IPS-NIHi11 (cell line): ENCODE results near the gene HOMER3.
"Not testable (repeated sequence)": the region's sequence is repeated elsewhere in the genome, so short reads cannot be mapped to it uniquely, and the experiment has no call there.

Experiments used
- DNase-seq: peaks from one replicate; pipeline ENCODE4 v3.0.0; 2012; ENCODE audit warnings: mixed read lengths, low spot score

Gene HOMER3

DNA sequence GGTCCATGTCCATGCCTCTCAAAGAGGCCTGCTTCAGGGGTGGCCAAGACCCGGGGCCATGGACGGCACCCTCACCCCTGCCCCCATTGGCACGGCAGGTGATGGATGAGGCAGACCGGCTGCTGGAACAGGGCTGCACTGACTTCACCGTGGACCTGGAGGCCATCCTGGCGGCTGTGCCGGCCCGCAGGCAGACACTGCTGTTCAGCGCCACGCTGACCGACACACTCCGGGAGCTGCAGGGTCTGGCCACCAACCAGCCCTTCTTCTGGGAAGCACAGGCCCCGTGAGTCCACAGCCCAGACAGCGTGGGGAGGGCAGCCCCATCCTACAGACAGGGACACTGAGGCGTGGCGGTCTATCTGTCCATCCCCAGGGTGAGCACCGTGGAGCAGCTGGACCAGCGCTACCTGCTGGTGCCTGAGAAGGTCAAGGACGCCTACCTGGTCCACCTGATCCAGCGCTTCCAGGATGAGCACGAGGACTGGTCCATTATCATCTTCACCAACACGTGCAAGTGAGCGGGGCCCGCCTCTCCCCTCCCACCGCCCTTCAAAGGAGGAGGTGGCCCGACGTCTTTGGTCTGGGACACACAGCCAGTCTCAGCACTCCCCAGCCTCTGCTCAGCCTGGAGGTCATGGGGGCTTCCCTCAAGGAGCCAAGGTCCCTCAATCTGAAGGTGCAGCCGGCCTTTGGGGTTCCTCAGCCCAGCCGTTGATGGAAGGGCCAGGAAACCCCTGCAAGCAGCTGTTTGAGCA lies 18.6 kb downstream of the HOMER3 start:
- DNase-seq, result no peak

DNA sequence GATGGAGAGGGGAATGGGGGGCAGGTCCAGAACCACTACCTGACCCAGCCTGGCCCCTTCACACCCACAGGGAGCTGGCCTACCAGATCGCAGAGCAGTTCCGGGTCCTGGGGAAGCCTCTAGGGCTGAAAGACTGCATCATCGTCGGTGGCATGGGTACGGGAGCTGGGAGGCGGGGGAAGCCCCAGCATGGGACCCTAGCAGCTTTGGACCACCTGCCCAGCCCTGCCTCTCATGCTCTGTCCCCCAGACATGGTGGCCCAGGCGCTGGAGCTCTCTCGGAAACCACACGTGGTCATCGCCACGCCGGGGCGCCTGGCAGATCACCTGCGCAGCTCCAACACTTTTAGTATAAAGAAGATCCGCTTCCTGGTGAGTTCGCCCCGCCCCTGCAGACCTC lies 19.4 kb downstream of the HOMER3 start:
- no peak for DNase-seq

DNA sequence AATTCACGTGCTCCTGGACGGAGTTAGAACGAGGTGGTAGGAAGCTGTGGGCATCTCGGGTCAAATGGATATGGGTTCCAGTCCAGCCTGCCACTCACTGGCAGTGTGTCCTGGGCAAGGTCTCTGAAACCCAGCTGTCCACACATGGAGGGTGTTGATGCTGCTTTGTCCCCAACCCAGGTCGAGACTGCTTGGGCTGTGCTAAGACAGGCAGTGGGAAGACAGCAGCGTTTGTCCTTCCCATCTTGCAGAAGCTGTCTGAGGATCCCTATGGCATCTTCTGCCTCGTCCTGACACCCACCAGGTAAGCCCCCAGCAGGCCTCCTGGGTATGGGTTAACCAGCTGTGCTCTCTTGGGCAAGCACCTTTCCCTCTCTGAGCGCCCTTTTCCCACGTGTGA lies 20.6 kb downstream of the HOMER3 start:
- no peak for DNase-seq

DNA sequence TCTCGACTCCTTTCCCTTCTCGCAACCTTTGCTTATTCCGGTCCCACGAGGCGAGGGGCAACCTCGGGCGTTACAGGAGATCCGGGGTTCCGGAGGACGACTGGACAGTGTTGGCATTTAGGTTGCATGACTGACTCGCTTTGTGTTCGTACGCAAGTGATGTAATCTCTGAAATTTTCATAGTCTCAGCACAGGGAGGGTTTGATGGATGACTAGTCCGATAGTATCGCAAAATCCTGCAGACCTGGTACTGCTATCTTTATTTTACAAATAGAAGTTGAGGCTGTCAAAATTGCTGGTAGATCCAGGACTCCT lies 21.2 kb downstream of the HOMER3 start:
- DNase-seq, result no peak

DNA sequence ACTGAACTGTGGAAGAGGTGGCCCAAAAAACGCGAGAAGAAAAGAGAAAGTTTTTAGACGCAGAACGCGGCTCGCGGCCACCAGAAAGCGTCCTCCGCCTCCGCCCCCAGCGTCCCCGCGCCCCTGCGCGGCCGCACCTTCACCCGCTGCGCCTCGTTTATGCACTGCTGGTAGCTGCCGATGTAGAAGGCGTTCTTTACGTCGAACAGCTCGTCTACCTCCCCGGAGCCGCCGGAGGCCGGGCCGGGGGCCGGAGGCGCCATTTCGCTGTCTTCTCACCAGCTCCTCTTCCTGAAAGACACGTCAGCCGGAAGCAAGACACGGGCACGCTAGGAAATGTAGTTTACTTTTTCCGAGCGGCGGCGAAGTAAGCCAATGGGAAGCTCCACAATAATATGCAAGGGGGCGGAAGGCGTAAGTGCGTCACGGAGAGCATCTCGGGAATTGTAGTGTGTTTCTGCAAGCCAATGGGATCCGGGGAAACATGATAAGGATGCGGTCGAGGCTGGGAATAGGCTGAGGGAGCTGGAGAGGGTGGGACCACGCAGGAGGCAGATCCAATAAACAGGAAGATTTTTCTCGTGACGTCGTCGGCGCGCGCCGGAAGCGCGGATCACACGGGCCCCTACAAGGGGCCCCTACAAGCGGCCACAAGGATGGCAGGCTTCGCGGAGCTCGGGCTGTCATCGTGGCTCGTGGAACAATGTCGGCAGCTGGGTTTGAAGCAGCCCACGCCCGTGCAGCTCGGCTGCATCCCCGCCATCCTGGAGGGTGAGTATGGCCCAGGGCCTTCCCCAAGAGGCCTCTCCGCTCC lies 21.7 kb downstream of the HOMER3 start, which contains the start of the genes COPE and DDX49:
Gene COPE, minus strand, starts transcription at position 302 of the 814 bp plus-strand sequence. Its CDS starts 39 bp downstream, at position 263.
Gene DDX49, plus strand, starts transcription at position 630 of the 814 bp plus-strand sequence. Its CDS starts 27 bp downstream, at position 657.
- DNase-seq, result peak; percentile 98

DNA sequence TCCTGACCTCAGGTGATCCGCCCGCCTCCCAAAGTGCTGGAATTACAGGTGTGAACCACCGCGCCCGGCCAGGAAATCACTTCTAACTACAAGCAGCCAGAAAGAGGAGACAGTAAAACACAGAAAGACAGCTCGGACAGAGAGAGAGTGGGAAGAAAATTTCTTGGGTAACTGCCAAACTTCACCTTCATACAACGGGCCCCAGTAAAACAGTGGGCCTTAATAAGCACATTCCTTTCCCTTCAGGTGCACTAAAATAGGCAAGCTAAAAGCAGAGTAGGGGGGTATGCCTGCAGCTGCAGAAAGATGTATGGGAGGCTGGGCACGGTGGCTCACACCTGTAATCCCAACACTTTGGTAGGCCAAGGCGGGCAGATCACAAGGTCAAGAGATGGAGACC lies 23.4 kb downstream of the HOMER3 start:
- DNase-seq, result not testable (repeated sequence)

DNA sequence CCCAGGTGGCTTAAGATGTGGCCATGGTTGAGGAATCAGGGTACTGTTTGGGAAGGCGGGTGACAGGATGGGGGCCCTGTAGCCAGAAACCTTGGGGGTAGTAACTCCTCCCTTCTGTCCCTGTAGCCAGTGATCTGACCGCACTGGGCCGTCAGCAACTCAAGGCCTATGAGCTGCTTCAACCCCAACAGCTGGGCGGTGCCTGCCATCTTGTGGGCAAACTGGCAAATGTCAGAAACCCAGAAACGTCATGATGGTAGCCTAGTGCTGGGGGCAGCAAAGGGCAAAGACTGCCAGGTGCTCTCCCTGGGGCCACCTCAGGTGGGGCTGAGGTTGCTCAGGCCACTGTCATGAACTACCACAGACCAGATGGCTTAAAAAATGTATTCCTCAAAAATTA lies 25.4 kb downstream of the HOMER3 start:
- peak; percentile 79 for DNase-seq

DNA sequence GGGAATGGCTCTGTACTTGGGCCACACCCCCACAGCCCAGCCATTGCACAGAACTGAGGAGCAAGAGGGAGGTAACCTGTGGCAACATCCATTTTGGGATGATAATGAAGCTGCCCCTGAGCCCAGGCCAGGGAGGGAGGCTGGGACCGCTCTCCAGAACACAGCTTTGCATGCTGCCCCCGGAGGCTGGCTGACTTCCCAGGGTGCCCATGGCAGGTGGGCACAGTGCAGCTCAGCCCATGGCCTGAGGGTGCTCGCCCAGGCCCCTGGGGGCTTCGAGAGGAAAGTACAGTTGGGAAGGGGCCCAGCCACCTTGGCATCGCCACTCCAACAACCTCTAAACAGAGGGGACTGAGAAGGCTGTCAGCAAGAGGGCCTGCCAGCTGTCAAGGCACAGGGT lies 27.6 kb downstream of the HOMER3 start:
- no peak for DNase-seq

DNA sequence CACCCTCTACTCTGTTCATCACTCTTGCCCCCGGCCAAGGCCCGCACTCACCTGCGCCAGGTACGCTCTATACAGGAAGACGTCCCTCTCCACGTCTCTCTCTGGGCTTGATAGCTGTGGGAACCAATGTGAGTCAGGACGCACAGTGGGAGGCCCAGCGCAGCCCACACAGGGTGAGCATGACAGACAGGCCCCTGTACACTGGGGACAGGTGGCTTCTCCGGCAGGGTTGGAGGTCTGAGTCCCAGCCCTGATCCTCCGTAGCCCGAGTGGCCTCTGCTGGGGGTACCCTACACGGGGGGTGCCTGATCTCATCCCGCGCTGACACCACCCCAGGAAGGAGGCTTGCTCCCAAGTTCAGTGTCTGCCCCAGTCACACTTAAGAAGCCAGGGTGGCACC lies 28.1 kb downstream of the HOMER3 start:
- no peak for DNase-seq

DNA sequence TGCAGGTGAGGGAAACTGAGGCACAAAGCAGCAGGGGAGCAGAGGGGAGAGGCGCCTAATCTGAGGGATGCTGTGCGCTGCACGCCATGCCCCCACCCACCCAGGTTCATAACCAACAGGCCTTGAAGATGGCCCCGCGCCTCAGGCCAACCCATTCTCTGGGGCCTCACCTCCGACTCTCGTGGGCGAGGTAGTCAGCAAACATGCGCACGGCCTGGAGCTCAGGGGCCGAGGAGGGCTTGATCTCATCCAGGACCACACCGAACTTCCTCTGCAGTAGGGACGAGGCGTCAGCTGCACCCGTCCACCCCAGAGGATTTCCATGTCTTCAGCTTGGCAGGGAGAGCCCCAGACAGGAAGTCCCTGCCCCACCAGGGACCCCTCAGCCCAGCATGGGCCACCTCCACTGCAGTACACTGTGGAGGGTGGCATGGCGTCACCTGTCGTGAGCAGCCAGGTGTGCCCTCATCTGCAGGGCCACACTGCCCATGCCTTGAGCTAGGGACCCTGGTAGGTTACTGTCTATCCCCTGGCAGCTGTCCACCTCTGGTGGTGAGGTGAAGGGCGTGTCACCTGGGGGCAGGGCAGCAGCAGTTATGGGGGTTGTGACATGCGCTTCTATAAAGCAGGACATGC lies 30.1 kb downstream of the HOMER3 start:
- no peak for DNase-seq

DNA sequence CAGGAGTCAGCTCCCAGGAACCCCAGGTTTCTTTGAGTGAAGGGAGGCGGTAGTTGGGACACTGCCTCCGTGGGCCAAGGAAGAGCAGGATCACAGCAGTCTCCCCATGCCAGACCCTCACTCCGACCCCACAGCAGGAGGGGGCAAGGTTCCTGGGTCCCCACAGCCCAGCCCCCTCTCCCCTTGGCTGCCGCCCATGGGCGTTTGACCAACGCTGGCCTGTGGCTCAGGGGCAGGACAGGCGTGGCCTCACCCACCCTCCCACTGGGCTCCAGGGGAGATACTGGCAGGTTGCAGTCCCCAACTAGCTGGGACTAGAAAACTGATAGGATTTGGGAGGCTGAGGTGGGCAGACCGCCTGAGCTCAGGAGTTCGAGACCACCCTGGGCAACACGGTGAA lies 31.0 kb downstream of the HOMER3 start:
- DNase-seq, result no peak

DNA sequence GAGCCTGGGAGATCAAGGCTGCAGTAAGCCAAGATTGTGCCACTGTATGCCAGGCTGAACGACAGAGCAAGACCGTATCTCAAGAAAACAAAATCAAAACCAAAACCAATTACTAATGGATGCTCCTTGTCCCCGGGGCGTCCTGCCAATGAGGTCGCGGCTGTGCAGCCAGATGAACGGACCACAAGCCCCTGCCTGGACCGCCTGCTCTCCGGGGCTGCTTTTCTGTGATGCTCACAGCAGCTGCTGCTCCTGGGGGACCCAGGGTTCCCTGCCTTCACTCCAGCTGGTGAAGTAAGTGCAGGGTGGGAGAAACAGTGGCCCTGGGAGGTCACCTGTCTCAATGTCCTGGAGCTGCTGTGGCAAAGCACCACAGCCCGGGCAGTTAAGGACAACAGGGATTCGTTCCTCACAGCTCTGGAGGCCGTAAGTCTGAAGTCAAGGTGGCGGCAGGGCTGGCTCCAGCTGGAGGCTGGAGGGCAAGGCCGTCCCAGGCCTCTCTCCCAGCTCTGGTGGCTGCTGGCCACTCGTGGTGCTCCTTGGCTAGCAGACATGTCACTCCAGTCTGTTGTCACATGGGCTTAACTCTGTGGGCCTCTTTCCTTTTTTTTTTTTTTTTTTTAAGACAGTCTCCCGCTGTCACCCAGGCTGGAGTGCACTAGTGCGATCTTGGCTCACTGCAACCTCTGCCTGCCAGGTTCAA lies 31.9 kb downstream of the HOMER3 start:
- no peak for DNase-seq

DNA sequence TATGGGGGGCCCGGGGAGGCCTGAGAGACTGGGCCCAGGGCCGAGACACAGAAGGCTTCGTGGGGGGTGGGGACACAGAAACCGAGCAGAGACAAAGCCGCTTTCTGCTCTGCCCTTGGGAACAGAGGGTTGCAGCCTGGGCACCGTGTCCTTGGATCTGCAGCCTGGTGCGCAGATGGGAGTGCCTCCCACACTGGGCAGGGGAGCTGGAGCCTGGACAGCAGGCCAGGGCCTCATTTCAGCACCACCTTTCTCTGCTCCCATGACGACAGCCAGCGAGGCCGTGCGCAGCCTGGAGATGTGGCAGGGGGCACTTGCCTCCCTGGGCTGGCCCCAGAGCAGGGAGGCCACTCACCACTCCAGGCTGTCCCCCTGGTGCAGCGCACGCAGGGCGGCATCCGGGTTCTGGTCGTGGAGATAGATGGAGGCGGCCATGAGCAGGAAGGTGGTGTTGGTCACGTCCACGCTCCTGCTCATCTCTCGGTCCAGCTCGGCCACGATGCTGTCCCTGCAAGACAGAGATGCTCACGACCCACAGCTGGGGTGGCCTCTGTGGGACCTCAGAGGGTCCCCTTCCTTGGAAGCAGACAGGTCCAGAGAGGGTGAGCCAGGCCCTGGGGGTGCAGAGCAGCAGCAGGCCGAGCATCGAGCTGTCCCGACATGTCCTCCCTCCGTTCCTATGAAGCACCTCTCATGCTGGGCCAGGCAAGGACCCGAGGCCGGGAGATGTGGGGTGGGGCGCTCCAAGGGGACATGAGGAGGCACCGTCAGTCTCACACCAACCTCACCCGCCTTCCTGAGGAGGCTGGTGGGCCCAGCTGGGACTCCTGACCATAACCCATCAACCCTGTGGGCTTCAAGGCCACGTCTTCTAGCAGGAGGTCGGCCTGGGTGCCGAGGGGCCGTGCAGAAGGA lies 34.2 kb downstream of the HOMER3 start:
- DNase-seq, result no peak

DNA sequence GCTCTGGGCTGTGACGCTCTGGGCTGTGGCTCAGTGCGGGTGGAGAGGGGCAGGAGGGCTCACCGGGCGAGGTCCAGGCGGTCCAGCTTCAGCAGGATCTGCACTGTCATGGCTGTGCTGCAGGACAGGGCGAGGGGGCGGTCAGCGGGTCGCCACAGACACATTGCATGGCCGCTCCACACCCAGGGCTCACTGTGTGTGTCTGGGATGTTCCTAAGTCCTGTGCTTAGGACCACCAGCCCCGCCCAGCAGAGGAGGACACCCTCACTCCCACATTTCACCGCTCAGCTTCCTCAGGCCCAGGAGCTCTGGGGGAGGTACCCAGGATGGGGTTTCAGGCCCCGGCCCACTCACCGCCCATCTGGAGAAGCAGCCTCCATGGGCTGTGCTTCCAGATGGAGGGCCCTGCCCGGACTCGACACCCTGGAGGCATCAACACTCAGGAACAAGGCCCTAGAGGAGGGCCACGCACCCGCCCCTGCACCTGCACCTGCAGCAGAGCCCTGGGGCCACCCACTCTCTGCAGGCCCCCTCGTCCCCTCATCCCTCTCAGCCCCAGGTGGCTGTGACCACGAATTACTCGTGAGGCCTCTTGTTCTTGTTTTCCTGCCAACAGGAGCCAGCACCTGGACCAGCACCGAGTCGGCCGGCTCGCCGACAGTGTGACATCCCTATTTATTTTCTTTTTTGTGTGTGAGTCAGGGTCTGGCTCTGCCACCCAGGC lies 35.3 kb downstream of the HOMER3 start:
- DNase-seq, result no peak

DNA sequence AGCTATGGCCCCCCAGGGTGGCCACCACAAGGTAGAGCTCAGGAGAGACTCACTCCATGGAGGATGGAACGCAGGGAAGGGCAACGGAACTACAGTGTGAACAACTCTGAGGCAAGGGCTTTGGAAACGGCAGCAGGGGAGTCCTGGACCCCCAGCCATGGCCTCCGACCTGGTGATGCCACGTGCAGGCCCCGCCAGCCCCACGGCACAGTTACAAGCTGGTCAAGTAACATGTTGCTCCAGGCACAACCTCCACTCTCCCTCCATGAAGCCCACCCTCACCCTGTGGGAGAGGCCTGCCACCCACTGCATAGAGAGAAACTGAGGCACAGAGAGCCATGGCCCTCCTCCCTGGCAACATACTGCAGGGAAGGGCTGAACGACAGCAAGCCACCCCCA lies 36.0 kb downstream of the HOMER3 start:
- DNase-seq, result no peak

DNA sequence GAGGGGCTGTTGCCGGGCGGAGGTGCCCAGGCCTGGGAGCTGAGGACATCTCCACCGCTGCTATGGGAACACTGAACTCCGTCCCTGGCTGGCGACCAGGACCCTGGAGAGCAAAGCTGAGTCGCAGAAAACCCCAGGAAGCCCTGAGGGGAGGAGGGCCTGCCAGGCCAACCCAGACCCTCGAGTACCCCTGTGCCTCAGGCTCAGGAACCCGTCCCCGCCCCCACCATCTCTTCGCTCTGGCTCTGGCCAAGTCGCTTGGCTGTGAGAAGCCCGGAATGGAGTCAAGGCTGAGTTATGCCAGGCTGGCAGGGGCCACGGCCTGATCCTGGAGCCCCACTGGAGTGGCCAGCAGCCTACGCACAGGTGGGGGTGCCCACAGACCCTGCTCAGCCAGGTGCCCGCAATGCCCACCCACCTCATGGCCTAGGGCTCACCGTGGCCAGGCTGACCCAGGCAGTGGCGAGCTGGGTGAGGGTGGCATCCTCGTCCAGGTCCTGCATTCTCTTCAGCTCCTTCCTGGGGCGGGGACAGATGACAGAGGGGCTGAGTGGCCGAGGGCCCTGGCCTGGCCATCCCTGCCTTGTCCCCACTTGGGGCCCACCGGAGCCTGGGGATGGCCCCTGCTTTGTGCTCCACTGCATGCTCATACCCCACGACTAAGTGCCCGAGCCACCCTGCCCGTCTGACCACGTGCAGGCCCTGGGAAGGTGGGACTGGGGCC lies 36.5 kb downstream of the HOMER3 start:
- DNase-seq, result no peak

DNA sequence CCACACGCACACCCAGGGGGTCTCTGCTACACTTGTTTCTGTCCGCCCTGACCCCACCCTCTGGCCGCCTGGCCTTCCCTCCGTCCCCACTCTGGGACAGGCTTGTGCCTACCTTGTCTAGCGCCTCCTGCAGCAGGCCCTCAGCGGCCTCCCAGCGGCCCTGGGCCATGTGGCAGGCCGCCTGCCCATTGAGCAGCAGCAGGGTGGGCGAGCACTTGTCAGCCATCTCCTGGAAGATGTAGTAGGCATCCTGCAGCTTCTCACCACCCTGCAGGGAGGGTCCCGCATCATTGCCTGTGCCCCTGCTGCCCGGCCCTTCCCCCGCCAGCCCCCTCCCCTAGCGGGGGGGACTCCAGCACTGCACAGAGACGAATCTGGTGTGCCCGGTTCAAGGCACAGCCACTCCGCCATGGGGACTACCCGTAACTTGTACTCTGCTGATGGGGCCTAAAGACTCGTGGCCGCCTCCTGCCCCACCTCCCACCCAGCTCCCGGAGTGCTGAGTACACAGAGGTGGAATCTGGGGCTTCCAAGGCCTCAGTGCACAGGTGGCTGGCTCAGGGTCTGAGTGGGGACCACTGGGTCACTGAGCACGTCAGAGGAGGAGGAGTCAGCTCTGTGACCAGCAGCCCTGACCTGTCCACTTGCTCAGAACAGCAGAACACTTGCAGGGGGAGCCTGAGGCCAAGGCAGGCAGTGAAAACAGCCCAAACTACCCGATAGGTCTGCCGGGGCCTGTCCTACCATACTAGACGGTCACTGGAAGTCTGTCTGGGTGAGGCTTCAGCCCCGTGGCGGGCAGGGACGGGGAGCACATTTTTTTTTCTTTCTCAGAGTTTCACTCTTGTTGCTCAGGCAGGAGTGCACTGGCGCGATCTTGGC lies 37.6 kb downstream of the HOMER3 start:
- no peak for DNase-seq

DNA sequence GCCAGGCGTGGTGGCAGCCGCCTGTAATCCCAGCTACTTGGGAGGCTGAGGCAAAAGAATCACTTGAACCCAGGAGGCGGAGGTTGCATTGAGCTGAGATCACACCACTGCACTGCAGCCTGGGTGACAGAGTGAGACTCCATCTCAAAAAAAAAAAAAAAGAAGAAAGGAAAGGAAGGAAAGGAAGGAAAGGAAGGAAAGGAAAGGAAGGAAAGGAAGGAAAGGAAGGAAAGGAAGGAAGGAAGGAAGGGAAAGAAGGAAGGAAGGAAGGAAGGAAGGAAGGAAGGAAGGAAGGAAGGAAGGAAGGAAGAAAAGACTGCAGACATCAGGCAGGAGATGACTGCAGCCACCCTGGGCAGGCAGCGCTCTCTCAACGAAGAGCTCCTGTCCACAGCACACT lies 38.5 kb downstream of the HOMER3 start:
- DNase-seq, result not testable (repeated sequence)

DNA sequence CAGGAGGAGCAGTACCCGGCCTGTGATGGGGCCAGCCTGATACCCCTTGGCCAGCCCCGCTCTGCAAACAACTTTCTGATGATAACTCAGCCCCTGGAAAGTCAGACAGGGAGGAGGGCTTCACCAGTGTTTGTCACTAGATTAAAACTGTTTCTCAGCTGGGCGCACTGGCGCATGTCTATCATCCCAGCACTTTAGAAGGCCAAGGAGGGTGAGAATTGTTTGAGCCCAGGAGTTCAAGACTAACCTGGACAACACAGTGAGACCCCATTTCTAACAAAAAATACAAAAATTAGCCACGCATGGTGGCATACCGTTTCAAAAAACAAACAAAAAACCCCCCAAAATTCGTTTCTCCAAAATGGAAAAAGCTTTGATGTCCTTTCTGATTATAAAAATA lies 39.5 kb downstream of the HOMER3 start:
- DNase-seq, result no peak
